Measurements from ENCODE around the gene OTOG. TPM values are rescaled to one million over a fixed set of nuclear protein-coding genes. Genes with fewer than 3 reads are reported as not detected.

Gene OTOG
- total RNA-seq, 6 experiments from 2014 or later: not detected

DNA sequence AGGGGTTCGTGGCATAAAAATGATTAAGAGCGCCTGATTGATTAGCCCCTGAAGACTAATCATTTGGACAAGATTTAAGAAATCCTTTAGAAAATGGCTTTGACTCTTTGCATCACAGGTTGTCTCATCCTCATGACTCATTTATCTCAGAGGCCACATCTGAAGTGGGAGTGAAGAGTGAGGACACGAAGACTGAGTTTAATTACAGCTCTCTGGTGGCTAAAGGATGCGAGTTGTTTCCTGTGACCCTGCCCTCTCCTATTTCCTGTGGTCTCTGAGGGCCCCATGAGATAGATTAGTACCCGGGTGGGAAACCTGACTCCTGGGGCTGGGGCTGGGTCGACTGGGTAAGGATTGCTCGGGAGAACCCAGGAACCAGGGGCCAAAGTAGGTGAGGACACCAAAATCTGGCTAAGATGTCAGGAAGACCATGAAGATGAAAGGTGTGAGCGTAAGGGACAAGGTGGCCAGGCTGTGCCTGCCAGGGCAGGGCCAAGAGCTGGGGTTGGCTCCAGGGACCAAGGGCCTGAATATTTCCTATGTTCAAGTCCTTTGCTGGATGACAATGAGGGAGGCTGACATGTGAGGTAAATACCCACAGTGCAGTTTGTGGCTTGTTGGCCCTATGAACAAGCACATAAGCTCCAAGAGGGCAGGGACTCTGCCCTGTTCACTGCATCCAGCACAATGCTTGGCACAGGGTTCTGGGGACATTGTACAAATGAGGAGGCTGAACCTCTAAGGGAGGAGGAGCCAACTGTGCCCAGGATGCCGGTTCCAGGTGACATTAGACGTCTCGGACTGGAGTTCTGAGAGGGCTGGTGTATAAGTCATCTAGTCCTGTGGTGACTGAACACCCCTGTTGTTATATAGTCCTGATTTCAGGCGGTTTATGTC lies 3.6 kb downstream of the OTOG start:
- no peaks in the 10 kb centered on the region for H3K36me3 ChIP-seq
- no peak overlapping the region for H3K4me3 ChIP-seq
- H3K27ac ChIP-seq: no peak overlapping the region
- H3K4me1 ChIP-seq: no peaks in the 10 kb centered on the region
- intact Hi-C loops (cut with DNase I): no loop called here
- DNase-seq (no peak), ATAC-seq (no peak)
- H3K9me3 ChIP-seq: no peaks in the 10 kb centered on the region
- TF ChIP-seq, protein P1, sequence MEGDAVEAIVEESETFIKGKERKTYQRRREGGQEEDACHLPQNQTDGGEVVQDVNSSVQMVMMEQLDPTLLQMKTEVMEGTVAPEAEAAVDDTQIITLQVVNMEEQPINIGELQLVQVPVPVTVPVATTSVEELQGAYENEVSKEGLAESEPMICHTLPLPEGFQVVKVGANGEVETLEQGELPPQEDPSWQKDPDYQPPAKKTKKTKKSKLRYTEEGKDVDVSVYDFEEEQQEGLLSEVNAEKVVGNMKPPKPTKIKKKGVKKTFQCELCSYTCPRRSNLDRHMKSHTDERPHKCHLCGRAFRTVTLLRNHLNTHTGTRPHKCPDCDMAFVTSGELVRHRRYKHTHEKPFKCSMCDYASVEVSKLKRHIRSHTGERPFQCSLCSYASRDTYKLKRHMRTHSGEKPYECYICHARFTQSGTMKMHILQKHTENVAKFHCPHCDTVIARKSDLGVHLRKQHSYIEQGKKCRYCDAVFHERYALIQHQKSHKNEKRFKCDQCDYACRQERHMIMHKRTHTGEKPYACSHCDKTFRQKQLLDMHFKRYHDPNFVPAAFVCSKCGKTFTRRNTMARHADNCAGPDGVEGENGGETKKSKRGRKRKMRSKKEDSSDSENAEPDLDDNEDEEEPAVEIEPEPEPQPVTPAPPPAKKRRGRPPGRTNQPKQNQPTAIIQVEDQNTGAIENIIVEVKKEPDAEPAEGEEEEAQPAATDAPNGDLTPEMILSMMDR (IDR thresholded peaks at IDR 0.05): no peak
- no peak for TF ChIP-seq POLR2A (IDR thresholded peaks at IDR 0.05)
- WGBS (ENCODE audit: insufficient coverage, low coverage, low lambda C conversion rate, missing lambda C conversion rate): 50% methylated on average over 12 of the region's 12 CpGs
- no peaks in the 10 kb centered on the region for H3K27me3 ChIP-seq

DNA sequence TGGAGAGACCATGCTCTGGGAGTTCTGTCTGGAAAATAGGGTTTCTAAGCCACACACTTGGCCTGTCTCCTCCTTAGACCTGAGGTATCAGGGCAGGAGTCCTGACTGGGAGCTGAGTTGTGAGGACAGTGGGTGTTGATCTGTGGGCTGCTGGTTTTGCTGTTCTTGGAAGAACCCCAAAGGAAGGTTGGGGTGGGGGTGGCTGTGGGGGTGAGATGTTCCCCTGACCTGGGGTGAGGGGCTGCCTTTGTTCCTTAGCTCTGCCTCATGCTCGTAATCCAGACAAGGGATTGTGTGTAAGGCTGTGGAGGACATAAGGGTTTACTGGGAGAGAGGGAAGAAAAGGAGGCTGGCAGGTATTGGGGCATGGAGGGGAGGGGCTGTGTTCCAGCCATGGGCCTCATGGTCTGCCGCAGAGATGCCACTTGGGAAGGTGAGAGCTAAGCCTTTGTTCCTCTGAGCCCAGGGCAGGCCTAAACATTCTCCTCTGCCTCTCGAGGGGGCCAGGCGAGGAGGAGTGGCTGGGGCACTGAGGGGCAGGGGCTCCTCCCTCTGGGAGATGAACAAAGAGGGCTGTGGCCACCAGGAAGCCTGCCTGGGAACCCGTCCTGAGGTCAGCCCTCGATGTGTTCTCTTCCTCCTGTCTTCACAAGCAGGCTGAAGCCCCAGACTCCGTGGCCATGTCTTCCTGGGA lies 4.4 kb downstream of the OTOG start:
- Histone ChIP-seq H3K27me3 (no peaks in the 10 kb centered on the region), H3K27ac (no peak overlapping the region), H3K9me3 (no peaks in the 10 kb centered on the region), H3K4me1 (no peaks in the 10 kb centered on the region), H3K36me3 (no peaks in the 10 kb centered on the region), H3K4me3 (no peak overlapping the region)
- TF ChIP-seq, protein P1 (IDR thresholded peaks at IDR 0.05): no peak
- no peak for TF ChIP-seq POLR2A (IDR thresholded peaks at IDR 0.05)
- intact Hi-C loops (cut with DNase I): no loop called here
- ATAC-seq (no peak), DNase-seq (no peak)
- 68% methylated on average over 4 of the region's 7 CpGs for WGBS (ENCODE audit: insufficient coverage, low coverage, low lambda C conversion rate, missing lambda C conversion rate)

DNA sequence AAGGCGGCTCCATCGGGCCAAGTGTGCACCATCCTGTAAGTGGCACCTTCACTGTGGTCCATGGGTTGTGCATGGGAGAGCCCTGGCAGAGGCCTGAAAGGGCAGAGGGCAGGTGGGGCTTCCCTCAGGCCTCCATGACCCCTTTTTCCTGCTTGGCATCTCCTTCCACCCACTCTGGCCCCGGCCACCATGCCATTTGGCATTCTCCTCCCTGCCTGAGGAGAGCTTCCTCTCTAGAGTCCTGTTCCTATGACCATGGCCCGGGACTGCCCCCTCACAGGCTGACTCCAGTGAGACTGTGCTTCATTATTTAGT lies 4.9 kb downstream of the OTOG start:
- Histone ChIP-seq H3K27me3 (no peaks in the 10 kb centered on the region), H3K36me3 (no peaks in the 10 kb centered on the region), H3K9me3 (no peaks in the 10 kb centered on the region), H3K4me3 (no peak overlapping the region), H3K4me1 (no peaks in the 10 kb centered on the region), H3K27ac (no peak overlapping the region)
- DNase-seq (no peak), ATAC-seq (no peak)
- TF ChIP-seq, protein P1 (IDR thresholded peaks at IDR 0.05): no peak
- TF ChIP-seq POLR2A (IDR thresholded peaks at IDR 0.05): no peak
- 95% methylated on average over 3 of the region's 4 CpGs for WGBS (ENCODE audit: insufficient coverage, low coverage, low lambda C conversion rate, missing lambda C conversion rate)
- intact Hi-C loops (cut with DNase I): no loop called here

DNA sequence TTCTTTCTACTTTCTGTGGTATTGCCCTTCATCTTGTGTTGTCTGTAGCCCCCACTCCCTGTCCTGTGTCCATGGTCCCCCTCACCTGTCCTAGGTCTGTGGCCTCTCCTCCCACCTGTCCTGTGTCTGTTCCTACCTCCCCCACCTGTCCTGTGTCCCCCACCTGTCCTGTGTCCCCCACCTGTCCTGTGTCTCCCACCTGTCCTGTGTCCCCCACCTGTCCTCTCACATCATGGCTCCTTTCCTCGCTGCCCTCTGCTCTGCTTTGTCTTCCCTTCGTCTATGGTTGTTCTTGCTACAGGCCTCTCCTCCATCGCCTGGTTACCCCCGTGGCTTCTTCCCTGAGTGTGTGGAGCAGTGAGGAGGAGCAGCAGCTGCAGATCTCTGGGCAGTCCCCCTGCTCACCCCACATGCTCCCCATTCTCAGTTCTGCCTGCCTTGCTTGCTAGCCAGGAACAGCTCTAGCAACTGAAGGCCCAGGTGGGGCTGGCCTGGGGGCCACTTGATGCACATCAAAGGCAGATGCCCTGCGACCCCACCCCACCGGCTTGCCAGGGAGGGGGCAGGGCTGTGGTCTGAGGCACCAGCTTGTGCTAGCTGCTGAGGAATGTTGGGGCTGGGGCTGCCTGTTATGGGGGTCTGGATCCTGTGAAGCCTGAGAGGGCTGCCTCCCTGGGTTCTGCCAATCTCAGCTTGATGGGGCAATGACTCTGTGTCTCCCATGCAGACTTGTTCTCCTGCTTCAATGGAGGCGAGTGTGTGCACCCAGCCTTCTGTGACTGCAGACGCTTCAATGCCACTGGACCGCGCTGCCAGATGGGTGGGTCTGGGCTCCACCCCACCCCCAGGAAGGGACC lies 5.6 kb downstream of the OTOG start:
- Histone ChIP-seq H3K27ac (no peak overlapping the region), H3K4me3 (no peak overlapping the region), H3K36me3 (no peaks in the 10 kb centered on the region), H3K4me1 (no peaks in the 10 kb centered on the region), H3K27me3 (no peaks in the 10 kb centered on the region), H3K9me3 (no peaks in the 10 kb centered on the region)
- TF ChIP-seq, protein P1 (IDR thresholded peaks at IDR 0.05): no peak
- TF ChIP-seq POLR2A (IDR thresholded peaks at IDR 0.05): no peak
- intact Hi-C loops (cut with DNase I): no loop called here
- ATAC-seq: no peak
- 55% methylated on average over 5 of the region's 10 CpGs for WGBS (ENCODE audit: insufficient coverage, low coverage, low lambda C conversion rate, missing lambda C conversion rate)
- DNase-seq: no peak
